ENCODE data around the gene FXYD2. TPM values are rescaled to one million over a fixed set of nuclear protein-coding genes. Genes with fewer than 3 reads are reported as not detected.

The FXYD2 gene
- total and polyA plus RNA-seq, 9 of the 15 experiments (the other 6 are each of a cell fraction or from before 2014, with no cell fraction given): not detected

GRCh38 chr11:117836077-117836960 is 11.8 kb upstream of the FXYD2 start:
- H3K9ac ChIP-seq (ENCODE audit: insufficient read depth in 1 of 2, low read depth in 2 of 2, low read length in 2 of 2): no peak overlapping the region
- no peak overlapping the region for H3K27ac ChIP-seq (ENCODE audit: extremely low read depth, low read depth, low read length)
- no peaks in the 10 kb centered on the region for H3K79me2 ChIP-seq (ENCODE audit: control insufficient read depth, insufficient read depth, low read length)
- H3K4me1 ChIP-seq (replicated peaks in 1 of 2; ENCODE audit: control insufficient read depth in 2 of 2, insufficient read depth in 2 of 2, low read length in 2 of 2): no peaks in the 10 kb centered on the region; a peak in 1 of 5 replicates
- WGBS (ENCODE audit: insufficient coverage, low coverage, missing lambda C conversion rate): 0% methylated on average over 7 of the region's 14 CpGs
- no peak overlapping the region for H3K4me3 ChIP-seq
- H2AFZ ChIP-seq (ENCODE audit: low read depth, low read length): no peak overlapping the region
- POLR2A ChIA-PET: interaction anchor here (0.6 kb wide), 1 partner anchor 81 kb away, joined by 3 read pairs; no protein-coding TSS in a partner anchor
- no TSS peak for BruUV-seq (replicated peaks)
- peaks cover 3% of the 10 kb centered on the region for H3K9me1 ChIP-seq (ENCODE audit: control insufficient read depth, insufficient read depth, low read length)
- no peaks in the 10 kb centered on the region for H3K36me3 ChIP-seq (ENCODE audit: control insufficient read depth, insufficient read depth, low read length)
- CTCF ChIA-PET (ENCODE audit: low intra/inter-chr PET ratio): no interaction called here
- intact Hi-C loops (cut with micrococcal nuclease) (no loop called here), in situ Hi-C loops (cut with MboI) (no loop called here)
- no peak for FAIRE-seq
- DNase-seq (ENCODE audit: extremely low read depth in 1 of 4, low spot score in 3 of 4): no peak
- ATAC-seq: no peak
- H3K9me3 ChIP-seq (replicated peaks; ENCODE audit: control insufficient read depth, insufficient read depth, low read depth, low read length): no peaks in the 10 kb centered on the region
- no peak for TF ChIP-seq IRF9 (tag; IDR thresholded peaks at IDR 0.05)
- TF ChIP-seq ZBTB5 (IDR thresholded peaks at IDR 0.05): no peak
- TF ChIP-seq ZNF77 (CRISPR knock-in tag; IDR thresholded peaks at IDR 0.05): no peak
- no peak for TF ChIP-seq LCOR (CRISPR knock-in tag; IDR thresholded peaks at IDR 0.05)
- TF ChIP-seq, protein P1, sequence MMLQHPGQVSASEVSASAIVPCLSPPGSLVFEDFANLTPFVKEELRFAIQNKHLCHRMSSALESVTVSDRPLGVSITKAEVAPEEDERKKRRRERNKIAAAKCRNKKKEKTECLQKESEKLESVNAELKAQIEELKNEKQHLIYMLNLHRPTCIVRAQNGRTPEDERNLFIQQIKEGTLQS (IDR thresholded peaks at IDR 0.05): peak; percentile 55
- TF ChIP-seq, protein P1 (CRISPR knock-in tag; conservative IDR thresholded peaks at IDR 0.05): no peak
- 0 out of 2 replicates have a peak, but pooled peaks have one; percentile 21 for TF ChIP-seq FOSL1 (tag; conservative IDR thresholded peaks at IDR 0.05)
- TF ChIP-seq ZNF124 (CRISPR knock-in tag; IDR thresholded peaks at IDR 0.05): no peak
- TF ChIP-seq ARID1B (IDR thresholded peaks at IDR 0.05): no peak
- TF ChIP-seq, protein P2, sequence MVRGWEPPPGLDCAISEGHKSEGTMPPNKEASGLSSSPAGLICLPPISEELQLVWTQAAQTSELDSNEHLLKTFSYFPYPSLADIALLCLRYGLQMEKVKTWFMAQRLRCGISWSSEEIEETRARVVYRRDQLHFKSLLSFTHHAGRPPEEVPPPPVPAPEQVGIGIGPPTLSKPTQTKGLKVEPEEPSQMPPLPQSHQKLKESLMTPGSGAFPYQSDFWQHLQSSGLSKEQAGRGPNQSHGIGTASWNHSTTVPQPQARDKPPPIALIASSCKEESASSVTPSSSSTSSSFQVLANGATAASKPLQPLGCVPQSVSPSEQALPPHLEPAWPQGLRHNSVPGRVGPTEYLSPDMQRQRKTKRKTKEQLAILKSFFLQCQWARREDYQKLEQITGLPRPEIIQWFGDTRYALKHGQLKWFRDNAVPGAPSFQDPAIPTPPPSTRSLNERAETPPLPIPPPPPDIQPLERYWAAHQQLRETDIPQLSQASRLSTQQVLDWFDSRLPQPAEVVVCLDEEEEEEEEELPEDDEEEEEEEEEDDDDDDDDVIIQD (CRISPR knock-in tag; IDR thresholded peaks at IDR 0.05): no peak
- H3K4me2 ChIP-seq (ENCODE audit: insufficient read depth, low read length): no peak overlapping the region
- H3K27me3 ChIP-seq (ENCODE audit: control insufficient read depth in 2 of 2, insufficient read depth in 2 of 2, low read length in 2 of 2): peaks cover 31 to 97% of the 10 kb centered on the region in 2 experiments; a peak in 4 of 5 replicates
- peaks cover 10% of the 10 kb centered on the region; the same call in 1 of the 2 replicates for H4K20me1 ChIP-seq (replicated peaks; ENCODE audit: control insufficient read depth, insufficient read depth, low read length)
